GM10266 (cell line): ENCODE results near the gene KCNMB2.

Experiments
- DNase-seq: peaks from one replicate; pipeline ENCODE4 v3.0.0; 2012; ENCODE audit errors: extremely low spot score
- TF ChIP-seq, protein P1 (sequence below): IDR thresholded peaks from 2 replicates; pipeline ENCODE4 v1.5.1; 2012; ENCODE audit warnings: mild to moderate bottlenecking, low read depth; ENCODE audit not compliant: control insufficient read depth, insufficient read depth; ENCODE audit errors: missing control alignments

KCNMB2 gene

DNA sequence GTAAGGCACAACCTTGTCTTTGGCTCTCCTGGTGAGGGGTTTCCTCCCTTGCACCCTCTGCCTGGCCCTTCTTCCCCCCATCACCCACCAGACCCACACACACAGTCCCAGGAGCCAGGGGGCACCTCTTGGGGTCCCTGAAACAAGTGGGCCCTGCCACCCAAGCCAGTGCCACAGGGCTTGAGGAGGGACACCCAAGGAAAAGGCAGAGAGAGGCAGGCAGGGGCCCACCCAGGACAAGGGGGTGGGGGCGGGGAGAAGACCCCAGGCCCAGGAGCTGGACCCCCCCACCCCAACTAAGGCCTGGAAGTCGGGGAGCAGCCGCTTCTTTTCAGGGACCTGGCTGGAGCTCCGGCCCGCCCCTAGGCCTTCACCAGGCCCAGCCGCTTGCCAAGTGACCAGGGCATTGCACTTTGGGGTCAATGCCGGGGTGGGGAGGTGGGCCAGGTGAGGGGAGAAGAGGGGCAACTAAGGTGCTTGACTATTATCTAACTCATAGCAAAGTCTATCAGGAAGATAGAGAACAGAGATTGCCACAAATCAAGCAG, 88.9 kb downstream of the KCNMB2 start:
- DNase-seq, result no peak
- TF ChIP-seq, protein P1, sequence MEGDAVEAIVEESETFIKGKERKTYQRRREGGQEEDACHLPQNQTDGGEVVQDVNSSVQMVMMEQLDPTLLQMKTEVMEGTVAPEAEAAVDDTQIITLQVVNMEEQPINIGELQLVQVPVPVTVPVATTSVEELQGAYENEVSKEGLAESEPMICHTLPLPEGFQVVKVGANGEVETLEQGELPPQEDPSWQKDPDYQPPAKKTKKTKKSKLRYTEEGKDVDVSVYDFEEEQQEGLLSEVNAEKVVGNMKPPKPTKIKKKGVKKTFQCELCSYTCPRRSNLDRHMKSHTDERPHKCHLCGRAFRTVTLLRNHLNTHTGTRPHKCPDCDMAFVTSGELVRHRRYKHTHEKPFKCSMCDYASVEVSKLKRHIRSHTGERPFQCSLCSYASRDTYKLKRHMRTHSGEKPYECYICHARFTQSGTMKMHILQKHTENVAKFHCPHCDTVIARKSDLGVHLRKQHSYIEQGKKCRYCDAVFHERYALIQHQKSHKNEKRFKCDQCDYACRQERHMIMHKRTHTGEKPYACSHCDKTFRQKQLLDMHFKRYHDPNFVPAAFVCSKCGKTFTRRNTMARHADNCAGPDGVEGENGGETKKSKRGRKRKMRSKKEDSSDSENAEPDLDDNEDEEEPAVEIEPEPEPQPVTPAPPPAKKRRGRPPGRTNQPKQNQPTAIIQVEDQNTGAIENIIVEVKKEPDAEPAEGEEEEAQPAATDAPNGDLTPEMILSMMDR, result no peak

DNA sequence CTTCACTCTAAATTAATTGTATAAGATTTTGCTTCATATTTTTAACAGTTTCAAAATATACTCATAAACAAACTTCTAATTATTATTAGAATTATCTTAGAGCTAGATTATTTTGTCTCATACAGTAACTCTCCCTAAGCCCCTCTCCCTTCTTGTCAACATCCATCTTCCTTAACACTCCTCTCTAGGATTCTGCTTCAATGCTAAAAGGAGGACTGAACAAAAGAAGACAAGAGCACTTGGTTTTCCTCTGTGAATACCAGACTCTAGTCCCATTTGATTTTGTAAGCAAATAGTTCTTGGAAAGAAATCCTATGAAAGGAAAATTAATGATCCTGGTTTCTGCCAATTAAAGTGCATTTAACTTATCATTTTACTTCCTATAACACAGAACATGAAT, 91.8 kb downstream of the KCNMB2 start:
- TF ChIP-seq, protein P1, result no peak
- no peak for DNase-seq

DNA sequence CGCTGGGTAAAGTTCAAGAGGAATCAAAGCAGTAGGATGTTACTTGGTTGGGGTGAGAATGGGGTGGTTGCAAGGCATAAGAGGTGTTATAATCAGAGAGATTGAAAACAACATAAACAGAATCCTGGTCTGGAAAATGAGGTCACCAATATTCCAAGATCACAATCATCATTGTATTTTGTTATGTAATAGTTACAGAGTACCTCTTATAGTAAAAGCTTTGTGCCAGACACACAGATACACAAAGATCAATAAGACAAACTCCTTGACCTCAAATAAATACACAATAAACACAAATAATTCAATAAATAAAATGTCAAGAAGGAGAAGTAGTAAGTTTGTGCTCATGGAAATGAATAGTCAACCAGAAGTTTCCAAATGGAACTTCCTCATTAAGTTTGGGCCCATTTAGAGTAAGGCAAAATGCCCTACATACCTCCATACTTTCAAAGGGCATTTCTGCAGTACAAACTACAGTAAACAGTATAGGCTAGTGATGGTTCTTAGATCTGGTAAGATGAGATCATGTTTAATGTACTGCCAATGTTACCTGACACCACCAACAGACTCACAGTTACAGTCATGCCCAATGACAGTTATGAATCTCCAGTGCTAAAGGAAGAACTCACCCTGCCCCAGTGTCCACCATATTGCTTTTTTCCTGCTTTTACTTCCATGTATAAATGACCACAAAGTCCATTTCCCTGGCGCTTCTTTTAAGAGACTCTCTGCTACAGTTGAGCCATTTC, 93.4 kb downstream of the KCNMB2 start:
- TF ChIP-seq, protein P1, result no peak
- no peak for DNase-seq

DNA sequence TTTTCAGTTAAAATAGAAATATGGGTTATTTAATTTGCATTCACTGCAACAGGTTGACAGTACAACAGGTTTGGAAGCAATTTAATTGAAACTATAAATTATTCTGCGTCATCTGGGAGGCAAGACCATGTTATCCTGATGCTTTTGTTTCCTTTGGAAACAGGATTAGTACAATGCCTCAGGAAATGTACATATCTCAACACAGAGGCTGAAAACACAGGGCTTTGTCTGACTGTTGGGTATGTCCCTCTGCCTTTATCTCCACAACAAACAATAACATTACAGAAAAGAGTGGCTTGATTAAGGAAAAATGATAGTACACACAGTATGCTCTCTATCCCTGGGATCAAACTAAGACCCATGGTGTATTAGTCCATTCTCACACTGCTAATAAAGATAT, 95.7 kb downstream of the KCNMB2 start:
- DNase-seq, result no peak
- TF ChIP-seq, protein P1, result no peak

DNA sequence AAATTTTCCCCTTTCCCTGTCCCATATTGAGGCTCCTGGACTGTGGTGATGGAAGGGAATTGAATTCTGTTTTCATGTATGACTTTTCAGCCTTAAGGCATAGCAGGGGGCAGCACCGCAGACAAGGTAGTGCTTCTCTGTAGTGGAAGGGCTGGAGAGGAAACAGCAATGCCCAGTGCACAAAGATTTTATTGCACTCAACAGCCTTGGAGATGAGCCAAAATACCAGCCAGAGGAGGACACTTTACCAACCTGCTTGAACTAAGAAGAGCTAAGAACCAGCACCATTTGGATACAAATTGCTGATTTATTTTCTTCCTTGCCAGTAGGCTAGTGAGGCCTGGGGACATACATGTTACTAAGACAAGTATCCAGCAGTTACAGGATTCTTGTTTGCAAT, 98.7 kb downstream of the KCNMB2 start:
- TF ChIP-seq, protein P1, result no peak
- no peak for DNase-seq

DNA sequence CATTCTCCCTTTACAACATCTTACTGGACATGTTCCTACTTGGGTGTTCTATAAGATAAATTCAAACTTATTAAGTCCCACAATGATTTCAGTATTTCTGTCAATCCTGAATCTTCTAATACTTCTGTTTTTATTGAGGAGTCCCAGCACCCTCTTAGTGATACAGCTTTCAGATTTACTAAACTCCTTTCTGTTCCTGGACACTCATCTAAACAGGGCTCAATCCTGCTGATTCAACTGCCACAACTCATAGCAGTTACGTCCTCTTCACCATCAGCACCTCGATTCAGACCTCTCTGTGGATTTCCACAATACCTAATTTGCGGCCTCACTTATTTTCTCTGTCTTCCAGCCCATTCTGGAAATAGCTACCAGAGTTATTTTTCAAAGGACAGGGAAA, 101.6 kb downstream of the KCNMB2 start:
- TF ChIP-seq, protein P1, result no peak
- DNase-seq, result no peak

DNA sequence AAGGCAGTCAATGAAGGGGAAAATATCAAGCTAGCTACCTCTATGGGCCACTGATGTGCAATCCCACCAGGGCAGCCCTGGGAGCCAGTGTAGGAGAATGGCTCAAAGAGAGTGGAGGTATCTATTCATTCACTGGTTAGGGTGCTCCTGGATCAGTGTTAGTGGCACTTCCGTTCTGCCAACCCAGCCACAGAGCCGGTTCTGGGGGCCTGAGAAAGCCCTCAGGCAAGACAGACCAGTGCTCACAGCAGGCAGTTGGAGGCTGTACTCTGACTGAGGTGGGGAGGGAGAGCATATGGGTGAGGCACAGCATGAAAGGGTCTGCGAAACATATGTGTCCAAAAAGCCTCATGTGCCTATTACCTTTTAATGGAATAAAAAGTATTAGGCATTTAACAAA, 109.3 kb downstream of the KCNMB2 start:
- no peak for DNase-seq
- TF ChIP-seq, protein P1, result no peak
